Hepatocyte (in vitro differentiated cells): ENCODE results near the gene RBFOX2. TPM values are rescaled to one million over a fixed set of nuclear protein-coding genes. Genes with fewer than 3 reads are reported as not detected.

ENCODE experiments used
- DNase-seq: peaks from one replicate; pipeline ENCODE4 v3.0.0-alpha.2; 2016; ENCODE audit warnings: low spot score
- H2AFZ ChIP-seq: fragments of 200-600 bp; sonication (generic); 2 replicates; pipeline ENCODE4 v1.6.0; 2016; ENCODE audit warnings: antibody characterized with exemption, mild to moderate bottlenecking
- H3K27ac ChIP-seq: fragments of 200-600 bp; sonication (generic); 2 replicates; pipeline ENCODE4 v1.5.1; 2016; ENCODE audit warnings: mild to moderate bottlenecking
- H3K27me3 ChIP-seq: fragments of 200-600 bp; sonication (generic); 2 replicates; pipeline ENCODE4 v1.6.1; 2016
- H3K36me3 ChIP-seq: fragments of 200-600 bp; sonication (generic); replicated peaks from 2 replicates; pipeline ENCODE4 v1.5.1; 2016; ENCODE audit warnings: low read depth; ENCODE audit not compliant: insufficient read depth
- H3K4me1 ChIP-seq: fragments of 200-600 bp; sonication (generic); 2 replicates; pipeline ENCODE4 v1.5.1; 2016; ENCODE audit warnings: mild to moderate bottlenecking, moderate library complexity; ENCODE audit not compliant: insufficient read depth
- H3K4me2 ChIP-seq: fragments of 200-600 bp; sonication (generic); 2 replicates; pipeline ENCODE4 v1.6.0; 2016
- H3K4me3 ChIP-seq: fragments of 200-600 bp; sonication (generic); 2 replicates; pipeline ENCODE4 v1.5.1; 2016; ENCODE audit warnings: mild to moderate bottlenecking
- H3K79me2 ChIP-seq: fragments of 200-600 bp; sonication (generic); 2 replicates; pipeline ENCODE4 v1.6.0; 2017; ENCODE audit warnings: mild to moderate bottlenecking
- H3K9me2 ChIP-seq: fragments of 200-600 bp; sonication (generic); replicated peaks from 2 replicates; pipeline ENCODE4 v1.6.0; 2017; ENCODE audit warnings: mild to moderate bottlenecking; ENCODE audit not compliant: insufficient read depth
- H3K9me3 ChIP-seq: fragments of 200-600 bp; sonication (generic); 2 replicates; pipeline ENCODE4 v1.5.1; 2016; ENCODE audit warnings: low read depth, mild to moderate bottlenecking
- H4K20me1 ChIP-seq: fragments of 200-600 bp; sonication (generic); 2 replicates; pipeline ENCODE4 v1.6.0; 2016; ENCODE audit warnings: mild to moderate bottlenecking; ENCODE audit not compliant: insufficient read depth, poor library complexity, severe bottlenecking
- EZH2 ChIP-seq: fragments of 200-600 bp; sonication (generic); IDR thresholded peaks from 2 replicates; pipeline ENCODE4 v1.6.1; 2016; ENCODE audit warnings: antibody characterized with exemption, mild to moderate bottlenecking, borderline replicate concordance
- EZH2phosphoT487 ChIP-seq: fragments of 200-600 bp; sonication (generic); IDR thresholded peaks from one replicate; pipeline ENCODE4 v1.6.1; 2018; ENCODE audit warnings: antibody characterized with exemption, mild to moderate bottlenecking, low read depth, moderate library complexity; ENCODE audit not compliant: unreplicated experiment, severe bottlenecking
- WGBS: methylation state at CpG from one replicate; pipeline ENCODE4 v1.1.6; 2016; ENCODE audit warnings: low lambda C conversion rate; ENCODE audit errors: missing lambda C conversion rate; 5-methylcytosine and 5-hydroxymethylcytosine counted together
- polyA plus RNA-seq: library from polyadenylated mRNA; unstranded; fragments of >200 nt; fragmentation: Nextera tagmentation; extraction: Ambion mirVana; gene quantifications from 2 replicates; pipeline ENCODE4 v1.2.1, GENCODE V29; 2016
- total RNA-seq: library from RNA; depleted of rRNA; stranded (reverse); fragments of >200 nt; gene quantifications from 2 replicates; pipeline ENCODE4 v1.2.3, GENCODE V29; 2014
- TF ChIP-seq, protein P1 (sequence below): fragments of 200-600 bp; sonication (generic); IDR thresholded peaks from 2 replicates; pipeline ENCODE4 v1.5.1; 2016; ENCODE audit warnings: antibody characterized with exemption, mild to moderate bottlenecking; ENCODE audit not compliant: poor library complexity

The RBFOX2 gene
- total and polyA plus RNA-seq, 2 experiments from 2014 or later = 76.7 to 133 TPM

DNA sequence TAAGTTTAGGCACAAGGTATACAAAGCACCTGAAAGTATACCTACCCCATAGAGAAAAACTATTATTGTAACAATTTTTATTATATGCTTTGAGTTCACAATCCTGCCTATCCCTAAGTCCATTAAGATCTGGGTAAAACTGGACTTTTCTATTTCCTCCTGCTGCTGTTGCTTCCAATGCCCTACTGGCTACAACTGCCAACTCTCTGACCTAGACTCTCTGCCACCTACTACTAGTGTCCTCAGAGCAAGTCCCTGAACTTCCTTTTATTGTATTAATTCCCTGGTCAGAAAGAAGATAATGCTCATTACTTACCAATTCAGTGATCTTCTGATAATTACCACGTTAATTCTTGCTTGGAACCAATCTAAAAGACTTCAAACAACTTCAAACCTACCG lies 70.3 kb downstream of the RBFOX2 start:
- Histone ChIP-seq H2AFZ (no peak overlapping the region), H3K9me2 (no peaks in the 10 kb centered on the region), H4K20me1 (peaks cover 12% of the 10 kb centered on the region), H3K27me3 (no peaks in the 10 kb centered on the region), H3K9me3 (no peaks in the 10 kb centered on the region), H3K4me3 (no peak overlapping the region), H3K4me1 (peaks cover 15% of the 10 kb centered on the region), H3K27ac (no peak overlapping the region), H3K36me3 (no peaks in the 10 kb centered on the region), H3K4me2 (no peak overlapping the region), H3K79me2 (peaks cover 94% of the 10 kb centered on the region)
- TF ChIP-seq, protein P1, sequence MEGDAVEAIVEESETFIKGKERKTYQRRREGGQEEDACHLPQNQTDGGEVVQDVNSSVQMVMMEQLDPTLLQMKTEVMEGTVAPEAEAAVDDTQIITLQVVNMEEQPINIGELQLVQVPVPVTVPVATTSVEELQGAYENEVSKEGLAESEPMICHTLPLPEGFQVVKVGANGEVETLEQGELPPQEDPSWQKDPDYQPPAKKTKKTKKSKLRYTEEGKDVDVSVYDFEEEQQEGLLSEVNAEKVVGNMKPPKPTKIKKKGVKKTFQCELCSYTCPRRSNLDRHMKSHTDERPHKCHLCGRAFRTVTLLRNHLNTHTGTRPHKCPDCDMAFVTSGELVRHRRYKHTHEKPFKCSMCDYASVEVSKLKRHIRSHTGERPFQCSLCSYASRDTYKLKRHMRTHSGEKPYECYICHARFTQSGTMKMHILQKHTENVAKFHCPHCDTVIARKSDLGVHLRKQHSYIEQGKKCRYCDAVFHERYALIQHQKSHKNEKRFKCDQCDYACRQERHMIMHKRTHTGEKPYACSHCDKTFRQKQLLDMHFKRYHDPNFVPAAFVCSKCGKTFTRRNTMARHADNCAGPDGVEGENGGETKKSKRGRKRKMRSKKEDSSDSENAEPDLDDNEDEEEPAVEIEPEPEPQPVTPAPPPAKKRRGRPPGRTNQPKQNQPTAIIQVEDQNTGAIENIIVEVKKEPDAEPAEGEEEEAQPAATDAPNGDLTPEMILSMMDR = no peak
- TF ChIP-seq EZH2 (no peak), EZH2phosphoT487 (no peak)
- WGBS = 84% methylated on average over 2 of the region's 2 CpGs
- no peak for DNase-seq

DNA sequence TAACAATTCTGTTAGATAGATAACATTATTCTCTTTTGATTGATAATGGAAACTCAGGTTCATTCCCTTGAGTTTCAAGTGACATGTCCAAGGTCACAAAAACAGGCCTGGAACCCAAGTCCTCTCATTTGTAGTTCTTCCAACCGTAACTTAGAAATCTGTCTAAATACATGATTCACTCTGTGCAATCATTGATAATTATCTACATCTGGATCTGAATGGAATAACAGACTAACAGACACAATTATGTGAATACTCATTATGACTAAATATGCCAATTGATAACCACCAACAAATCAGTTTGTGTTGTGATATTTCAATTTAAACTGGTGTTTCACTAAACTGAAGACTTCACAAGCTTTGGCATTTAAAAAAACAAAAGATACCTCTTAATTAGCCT lies 71.0 kb downstream of the RBFOX2 start:
- no peak overlapping the region for H3K27ac ChIP-seq
- no peak for DNase-seq
- no peak overlapping the region for H3K4me3 ChIP-seq
- TF ChIP-seq EZH2phosphoT487 = no peak
- TF ChIP-seq EZH2 = no peak
- TF ChIP-seq, protein P1 = no peak
- no peak overlapping the region for H2AFZ ChIP-seq
- H3K9me2 ChIP-seq = no peaks in the 10 kb centered on the region
- H3K36me3 ChIP-seq = no peaks in the 10 kb centered on the region
- H3K9me3 ChIP-seq = no peaks in the 10 kb centered on the region
- peaks cover 92% of the 10 kb centered on the region for H3K79me2 ChIP-seq
- no peak overlapping the region for H3K4me2 ChIP-seq
- peaks cover 15% of the 10 kb centered on the region for H3K4me1 ChIP-seq
- H4K20me1 ChIP-seq = peaks cover 15% of the 10 kb centered on the region
- 96% methylated on average over 1 of the region's 1 CpG for WGBS
- no peaks in the 10 kb centered on the region for H3K27me3 ChIP-seq

DNA sequence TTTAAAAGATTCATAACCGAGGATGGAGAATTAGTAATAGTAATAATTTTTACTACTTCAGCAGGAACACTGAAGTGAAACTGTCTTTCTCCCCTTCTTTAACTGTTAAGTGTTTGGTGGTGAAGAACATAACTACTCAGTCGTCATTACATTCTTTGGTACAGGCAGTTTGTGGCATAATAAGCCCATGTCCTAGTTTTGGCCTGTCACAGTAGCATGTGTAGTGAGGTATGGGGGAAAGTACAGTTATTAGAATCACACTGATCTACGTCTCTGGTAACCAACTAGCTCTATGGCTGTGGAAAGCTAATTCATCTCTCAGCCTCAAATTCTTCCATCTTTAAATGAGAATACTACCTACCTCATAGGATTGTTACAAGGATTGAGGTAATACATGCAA lies 71.8 kb downstream of the RBFOX2 start:
- Histone ChIP-seq H3K9me2 (no peaks in the 10 kb centered on the region), H2AFZ (no peak overlapping the region), H3K36me3 (no peaks in the 10 kb centered on the region), H4K20me1 (peaks cover 13% of the 10 kb centered on the region), H3K27ac (no peak overlapping the region), H3K4me2 (no peak overlapping the region), H3K27me3 (no peaks in the 10 kb centered on the region), H3K4me1 (peaks cover 15% of the 10 kb centered on the region), H3K79me2 (peaks cover 92% of the 10 kb centered on the region), H3K4me3 (no peak overlapping the region), H3K9me3 (no peaks in the 10 kb centered on the region)
- WGBS = 85% methylated on average over 3 of the region's 3 CpGs
- no peak for DNase-seq
- no peak for TF ChIP-seq EZH2
- TF ChIP-seq EZH2phosphoT487 = no peak
- TF ChIP-seq, protein P1 = no peak

DNA sequence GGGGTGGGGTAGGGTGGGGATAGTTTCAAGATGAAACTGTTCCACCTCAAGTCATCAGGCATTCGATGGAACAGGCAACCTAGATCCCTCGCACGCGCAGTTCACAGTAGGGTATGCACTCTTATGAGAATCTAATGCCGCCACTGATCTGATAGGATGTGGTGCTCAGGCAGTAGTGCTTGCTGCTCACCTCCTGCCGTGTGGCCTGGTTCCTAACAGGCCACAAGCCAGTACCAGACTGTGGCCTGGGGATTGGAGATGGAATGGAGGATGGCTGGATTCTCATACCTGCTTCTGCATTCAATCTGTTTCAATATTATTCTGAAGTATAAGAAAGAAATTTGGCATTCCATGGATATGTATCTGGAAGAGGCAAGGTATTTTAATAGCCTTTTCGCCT lies 73.1 kb downstream of the RBFOX2 start:
- TF ChIP-seq, protein P1 = no peak
- no peak for TF ChIP-seq EZH2phosphoT487
- TF ChIP-seq EZH2 = no peak
- Histone ChIP-seq H4K20me1 (peaks cover 13% of the 10 kb centered on the region), H3K79me2 (peaks cover 90% of the 10 kb centered on the region), H3K4me2 (no peak overlapping the region), H3K4me3 (no peak overlapping the region), H3K36me3 (no peaks in the 10 kb centered on the region), H3K27ac (no peak overlapping the region), H3K4me1 (peaks cover 7% of the 10 kb centered on the region), H2AFZ (no peak overlapping the region), H3K27me3 (no peaks in the 10 kb centered on the region), H3K9me3 (no peaks in the 10 kb centered on the region), H3K9me2 (no peaks in the 10 kb centered on the region)
- WGBS = 96% methylated on average over 7 of the region's 7 CpGs
- DNase-seq = no peak
